ENCODE measurements around the gene CDC37L1.
"Not testable (repeated sequence)": the region's sequence is repeated elsewhere in the genome, so short reads cannot be mapped to it uniquely, and the experiment has no call there.

CDC37L1 gene

DNA sequence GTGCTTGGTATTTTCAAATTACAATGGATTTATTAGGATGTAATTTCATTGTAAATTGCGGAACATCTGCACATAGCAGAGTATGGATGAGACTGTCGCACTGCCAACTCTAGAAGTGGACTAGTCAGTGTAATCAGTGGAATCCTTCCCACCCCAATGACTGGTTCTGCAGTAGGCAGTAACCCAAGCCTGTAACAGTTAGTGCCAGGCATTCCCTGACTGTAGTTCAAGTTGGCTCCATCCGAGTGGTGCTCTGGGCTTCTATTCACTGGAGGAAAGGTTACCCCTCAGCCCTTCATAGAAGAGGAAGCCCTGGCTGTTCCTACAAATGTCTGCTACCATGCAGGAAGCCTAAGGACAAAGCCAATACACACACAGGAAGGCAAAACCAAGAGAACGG, 38.4 kb downstream of the CDC37L1 start:
- no peak for DNase-seq

DNA sequence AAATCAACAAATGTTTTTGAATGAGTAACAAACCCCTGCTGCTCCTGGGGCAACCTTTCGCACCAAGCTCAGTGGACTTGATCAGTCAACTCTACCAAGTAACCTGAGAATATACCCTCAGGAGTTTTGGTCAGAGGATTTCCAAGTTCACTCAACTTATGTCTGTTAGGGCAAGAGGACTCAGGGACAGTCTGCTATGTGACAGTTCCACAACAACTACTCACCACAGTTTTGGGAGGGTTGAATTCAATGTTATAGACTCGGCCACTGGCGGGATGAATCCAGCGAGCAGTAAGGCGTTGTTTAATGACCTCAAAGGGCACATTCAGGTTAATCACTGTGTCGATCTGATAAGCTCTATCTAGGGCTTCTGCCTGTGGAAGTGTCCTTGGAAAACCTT, 39.5 kb downstream of the CDC37L1 start:
- DNase-seq, result no peak

DNA sequence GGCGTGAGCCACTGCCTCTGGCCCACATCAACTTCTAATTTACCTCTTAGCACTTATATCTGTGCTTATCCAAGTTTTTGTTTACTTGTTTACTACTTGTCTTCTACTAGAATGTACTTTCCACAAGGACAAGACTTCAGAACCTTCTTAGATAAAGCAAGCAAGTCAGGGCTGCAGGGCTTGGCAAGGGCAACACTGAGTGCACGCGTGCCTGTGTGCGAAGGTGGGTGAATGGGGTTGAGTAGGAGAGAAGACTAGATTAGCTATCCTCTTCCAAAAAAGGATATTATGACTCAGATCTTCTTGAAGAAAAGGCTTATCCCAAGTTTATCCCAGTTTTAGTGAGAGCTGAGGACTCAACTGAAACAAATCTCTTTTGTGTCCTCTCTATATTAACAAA, 42.4 kb downstream of the CDC37L1 start:
- DNase-seq, result no peak

DNA sequence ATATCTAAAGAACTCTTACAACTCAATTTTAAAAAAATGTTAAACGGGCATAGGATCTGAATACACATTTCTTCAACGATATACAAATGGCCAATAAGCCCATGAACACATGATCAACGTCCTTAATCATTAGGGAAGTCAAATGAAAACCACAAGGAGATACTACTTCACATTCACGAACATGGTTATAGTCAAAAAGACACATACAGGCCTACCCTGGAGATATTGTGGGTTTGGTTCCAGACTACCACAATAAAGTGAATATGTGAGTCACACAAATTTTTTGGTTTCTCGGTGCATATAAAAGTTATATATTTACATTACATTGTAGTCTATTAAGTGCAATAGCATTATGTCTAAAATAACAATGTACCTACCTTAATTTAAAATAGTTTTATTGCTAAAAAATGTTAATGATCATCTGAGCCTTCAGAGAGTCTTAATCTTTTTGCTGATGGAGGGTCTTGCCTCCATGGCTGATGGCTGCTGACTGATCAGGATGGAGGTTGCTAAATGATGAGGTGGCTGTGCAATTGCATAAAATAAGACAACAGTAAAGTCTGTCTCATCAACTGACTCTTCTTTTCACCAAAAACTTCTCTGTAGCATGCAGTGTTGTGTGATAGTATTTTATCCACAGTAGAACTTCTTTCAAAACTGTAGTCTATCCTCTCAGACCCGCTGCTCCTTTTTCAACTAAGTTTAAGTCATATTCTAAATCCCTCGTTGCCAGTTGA, 46.5 kb downstream of the CDC37L1 start:
- DNase-seq, result no peak

DNA sequence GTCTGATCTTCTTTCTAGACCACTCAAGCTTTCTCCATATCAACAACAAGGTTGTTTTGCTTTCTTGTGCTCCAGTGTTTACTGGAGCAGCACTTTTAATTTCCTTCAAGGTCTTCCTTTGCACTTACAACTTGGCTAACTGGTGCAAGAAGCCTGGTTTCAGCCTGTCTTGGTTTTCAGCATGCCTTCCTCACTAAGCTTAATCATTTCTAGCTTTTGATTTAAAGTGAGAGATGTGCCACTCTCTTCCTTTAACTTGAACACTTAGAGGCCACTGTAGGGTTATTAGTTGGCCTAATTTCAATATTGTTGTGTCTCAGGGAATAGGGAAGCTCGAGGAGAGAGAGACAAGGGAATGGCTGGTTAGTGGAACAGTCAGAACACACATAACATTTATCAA, 48.2 kb downstream of the CDC37L1 start:
- DNase-seq, result no peak

- no peak for DNase-seq
Measured at GRCh38 chr9:4732890-4733289, 53.5 kb downstream of the CDC37L1 start.

- DNase-seq, result no peak
Measured at GRCh38 chr9:4734150-4734549, 54.8 kb downstream of the CDC37L1 start.

DNA sequence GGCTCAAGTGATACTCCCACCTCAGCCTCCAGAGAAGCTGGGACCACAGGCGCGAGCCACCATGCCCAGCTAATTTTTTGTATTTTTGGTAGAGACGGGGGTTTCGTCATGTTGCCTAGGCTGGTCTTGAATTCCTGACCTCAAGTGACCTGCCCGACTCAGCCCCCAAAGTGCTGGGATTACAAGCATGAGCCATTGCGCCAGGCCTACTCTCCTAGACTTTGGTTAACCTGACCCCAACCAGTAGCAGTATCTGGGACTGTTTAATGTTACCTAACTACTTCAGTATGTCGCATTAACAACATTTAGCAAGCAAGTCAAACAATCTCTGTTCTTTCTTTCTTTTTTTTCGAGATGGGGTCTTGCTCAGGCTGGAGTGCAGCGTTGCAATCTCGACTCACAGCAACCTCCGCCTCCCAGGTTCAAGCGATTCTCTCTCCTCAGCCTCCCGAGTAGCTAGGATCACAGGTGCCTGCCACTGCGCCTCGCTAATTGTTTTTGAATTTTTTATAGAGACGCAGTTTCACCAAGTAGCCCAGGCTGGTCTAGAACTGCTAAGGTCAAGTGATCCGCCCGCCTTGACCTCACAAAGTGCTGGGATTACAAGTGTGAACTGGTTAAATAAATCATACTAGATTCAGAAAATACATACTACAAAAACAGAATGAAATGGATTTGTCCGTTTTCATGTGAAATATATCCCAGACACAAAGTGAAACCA, 59.7 kb downstream of the CDC37L1 start:
- DNase-seq, result no peak

GRCh38 chr9:4739587-4740387, 60.4 kb downstream of the CDC37L1 start:
- DNase-seq, result no peak

- no peak for DNase-seq
Measured at GRCh38 chr9:4740388-4740637, 60.9 kb downstream of the CDC37L1 start.

- DNase-seq, result peak in 1 of 2 experiments; percentile 6
Measured at GRCh38 chr9:4740638-4741364, 61.4 kb downstream of the CDC37L1 start, which contains the start of gene AK3. AK3 (minus strand) TSS chr9:4741202; CDS start chr9:4741087, 115 bp downstream.

DNA sequence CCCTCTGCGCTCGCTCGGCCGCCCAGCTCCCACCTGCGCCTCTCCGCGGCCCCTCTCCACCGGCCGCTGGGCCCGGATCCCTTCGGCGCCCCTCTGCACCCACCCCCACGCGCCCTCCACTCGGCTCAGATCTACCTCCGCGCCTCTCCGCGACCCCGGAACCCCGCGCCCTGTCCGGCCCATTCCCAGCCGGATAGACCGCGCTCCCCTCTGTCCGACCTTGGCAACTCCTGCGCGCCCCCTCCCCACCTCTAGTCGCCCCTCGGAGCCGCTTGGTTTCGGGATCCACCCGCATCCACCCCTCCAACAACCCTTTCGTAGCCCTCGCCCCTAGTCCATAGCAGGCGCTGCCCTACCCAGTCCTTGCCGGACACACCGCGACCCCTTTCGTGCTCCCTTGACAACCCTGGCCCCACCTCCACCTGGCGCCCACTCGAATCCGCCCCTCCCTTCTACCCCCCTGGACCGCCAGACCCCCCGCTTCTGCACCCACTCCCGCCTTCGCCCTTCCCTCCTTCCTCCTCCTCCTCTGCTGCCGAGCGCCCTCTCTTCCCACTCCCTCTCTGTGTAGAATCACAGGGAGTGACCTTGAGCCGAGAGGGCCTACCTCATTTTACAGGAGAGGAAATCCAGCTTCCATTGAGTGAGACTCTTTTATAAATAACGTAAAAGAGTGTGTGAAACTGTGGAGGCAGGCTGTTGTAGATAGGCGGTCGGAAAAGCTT, 62.2 kb downstream of the CDC37L1 start:
- peak in 1 of 2 experiments; percentile 17 for DNase-seq

GRCh38 chr9:4742246-4742645, 62.9 kb downstream of the CDC37L1 start:
- DNase-seq, result no peak

GRCh38 chr9:4743131-4743875, 63.9 kb downstream of the CDC37L1 start:
- DNase-seq, result no peak

DNA sequence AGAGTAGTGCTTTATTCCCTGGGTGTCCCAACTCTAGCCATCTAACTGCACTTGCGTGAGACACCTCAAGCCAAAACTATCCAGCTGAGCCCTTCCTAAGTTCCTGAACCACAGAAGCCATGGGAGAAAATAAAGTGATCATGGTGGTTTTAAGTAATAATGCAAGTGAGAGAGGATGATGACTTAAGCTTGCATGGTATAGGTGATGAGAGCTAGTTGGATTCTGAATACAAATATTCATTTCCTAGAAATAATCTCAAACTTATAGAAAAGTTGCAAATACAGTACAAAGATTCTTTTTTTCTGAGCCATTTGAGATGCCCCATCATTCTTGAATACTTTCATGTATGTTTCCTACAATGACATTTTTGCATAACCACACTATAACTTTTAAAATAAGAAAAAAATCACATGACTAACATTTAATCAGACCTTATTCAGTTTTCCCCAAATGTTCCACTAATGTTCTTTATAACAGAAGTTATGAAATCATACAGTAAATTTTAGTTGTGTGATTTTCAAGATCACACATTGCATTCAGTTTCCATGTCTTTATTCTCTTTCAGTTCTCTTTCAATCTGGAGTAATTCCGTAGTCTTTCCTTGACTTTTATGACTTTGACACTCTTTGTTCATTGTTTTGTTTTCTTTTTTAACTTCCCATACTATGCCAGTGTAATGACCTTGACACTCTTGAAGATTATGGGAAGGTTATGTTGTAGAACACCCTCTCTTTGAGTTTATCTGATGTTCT, 67.1 kb downstream of the CDC37L1 start:
- DNase-seq, result no peak

GRCh38 chr9:4748612-4749011, 69.2 kb downstream of the CDC37L1 start:
- DNase-seq, result no peak

DNA sequence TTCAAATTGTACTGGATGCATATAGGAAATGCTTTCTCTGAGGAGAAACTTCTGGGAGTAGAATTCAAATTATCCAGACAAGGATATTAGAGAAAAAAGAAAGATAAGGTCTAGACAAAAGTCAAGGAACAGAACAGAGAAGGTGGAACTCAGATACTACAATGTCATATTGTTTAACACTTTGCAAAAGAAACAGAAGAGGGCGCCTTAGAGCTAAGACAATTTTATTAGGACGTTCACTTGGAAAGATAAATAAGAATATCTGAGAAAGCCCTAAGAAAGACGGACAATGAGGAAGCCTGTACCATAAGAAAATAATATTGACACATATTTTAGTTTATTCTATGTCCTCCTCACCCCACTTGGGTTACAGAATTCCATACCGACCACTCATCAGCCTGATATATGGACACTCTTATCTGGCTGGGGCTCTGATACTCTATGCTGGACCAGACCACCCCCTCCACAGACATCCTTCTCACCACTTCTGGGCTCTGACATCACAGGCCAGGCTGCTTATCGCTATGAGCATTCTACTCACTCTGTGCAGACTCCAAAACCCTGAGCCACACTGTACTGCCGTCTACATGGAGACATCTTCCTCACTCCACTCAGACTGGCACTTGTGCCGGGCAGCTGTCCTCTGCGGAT, 70.8 kb downstream of the CDC37L1 start:
- no peak for DNase-seq

- DNase-seq, result not testable (repeated sequence)
Measured at GRCh38 chr9:4754530-4754929, 75.2 kb downstream of the CDC37L1 start.

DNA sequence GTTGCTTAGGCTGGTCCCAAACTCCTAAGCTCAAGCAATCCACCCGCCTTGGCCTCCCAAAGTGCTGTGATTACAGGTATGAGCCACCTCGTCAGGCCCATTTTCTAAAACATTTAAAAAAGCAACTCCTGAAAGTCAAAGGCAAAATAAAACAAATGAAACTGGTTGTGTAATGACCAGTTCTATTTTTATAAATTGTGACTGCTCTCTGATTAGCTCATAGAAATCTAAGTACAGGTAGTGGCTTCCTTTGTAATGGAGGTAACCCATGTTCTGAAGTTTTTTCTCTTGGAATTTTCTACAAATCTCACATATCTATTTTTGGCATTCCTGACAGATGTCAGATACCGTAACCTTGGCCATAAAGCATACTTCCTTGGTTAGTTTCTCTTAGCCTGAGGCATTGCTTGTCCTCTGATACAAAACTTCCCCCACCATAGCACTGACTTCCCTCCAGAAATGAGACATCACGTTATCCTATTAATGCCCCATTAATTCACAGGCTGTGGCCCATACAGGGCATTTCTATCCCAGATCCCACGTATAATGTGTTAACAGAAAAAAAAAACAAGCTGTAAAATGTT, 75.7 kb downstream of the CDC37L1 start:
- no peak for DNase-seq

GRCh38 chr9:4756420-4756819, 77.1 kb downstream of the CDC37L1 start:
- DNase-seq, result no peak
